NOMO-1 treated with dmso at 0.1 percent for 144 hours (cell line): Measurements from ENCODE around the gene SIRPG.
"Not testable (repeated sequence)": the region's sequence is repeated elsewhere in the genome, so short reads cannot be mapped to it uniquely, and the experiment has no call there.

Experiments used
- DNase-seq: peaks from one replicate; lab custom pipeline; 2025; ENCODE audit not compliant: unreplicated experiment; lab: John Stamatoyannopoulos, UW

The SIRPG gene

DNA sequence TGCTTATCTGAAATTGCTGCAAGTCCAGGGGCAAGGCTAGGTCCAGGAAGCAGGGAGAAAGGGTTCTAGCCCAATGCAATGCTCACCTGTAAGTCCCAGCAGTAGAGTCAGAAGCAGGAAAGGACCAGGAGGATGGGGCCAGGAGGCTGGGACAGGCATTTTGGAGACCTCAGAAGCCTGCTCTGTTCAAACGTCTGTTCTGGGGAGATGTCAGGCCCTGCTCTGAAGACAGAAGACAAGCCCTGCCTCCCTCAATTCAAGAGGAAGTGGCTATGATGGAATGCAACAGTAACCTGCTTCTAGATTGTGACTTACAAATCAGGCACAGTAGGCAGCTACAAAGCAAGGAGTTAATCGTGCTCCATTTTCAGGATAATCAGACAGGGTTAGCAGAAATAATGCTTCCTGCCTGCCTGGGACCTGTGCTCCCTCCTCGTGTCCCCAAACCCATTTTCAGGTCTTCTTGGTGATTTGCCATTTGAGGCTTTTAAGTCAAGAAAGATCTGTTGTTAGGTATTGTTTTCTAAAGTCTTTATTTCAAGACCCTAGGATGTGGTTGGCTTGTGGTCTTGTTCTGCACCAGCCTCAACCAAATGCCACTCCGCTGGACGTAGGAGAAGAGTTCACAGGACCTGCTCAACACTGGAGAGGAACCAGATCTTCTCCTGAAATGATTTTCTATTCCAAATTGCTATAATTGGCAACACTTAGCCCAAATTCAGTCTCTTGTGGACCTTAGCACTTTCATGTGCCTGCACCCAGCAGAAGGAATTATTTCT, at the start of gene SIRPG:
TSS of gene SIRPG (minus strand) at position 224 of the 779 bp plus-strand sequence. CDS start at position 159, 65 bp downstream.
- no peak for DNase-seq

DNA sequence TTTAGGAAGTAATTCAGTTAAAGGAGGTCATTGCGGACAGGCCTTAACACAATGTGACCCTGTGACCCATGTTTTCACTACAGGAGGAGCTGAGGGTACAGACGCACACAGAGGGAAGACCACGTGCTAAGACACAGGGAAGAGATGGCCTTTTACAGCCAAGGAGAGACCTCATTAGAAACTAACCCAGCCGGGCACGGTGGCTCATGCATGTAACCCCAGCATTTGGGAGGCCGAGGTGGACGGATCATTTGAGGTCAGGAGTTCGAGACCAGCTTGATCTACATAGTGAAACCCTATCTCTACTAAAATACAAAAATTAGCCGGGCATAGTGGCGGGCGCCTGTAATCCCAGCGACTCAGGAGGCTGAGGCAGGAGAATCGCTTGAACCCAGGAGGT, 49.3 kb upstream of the SIRPG start:
- not testable (repeated sequence) for DNase-seq

DNA sequence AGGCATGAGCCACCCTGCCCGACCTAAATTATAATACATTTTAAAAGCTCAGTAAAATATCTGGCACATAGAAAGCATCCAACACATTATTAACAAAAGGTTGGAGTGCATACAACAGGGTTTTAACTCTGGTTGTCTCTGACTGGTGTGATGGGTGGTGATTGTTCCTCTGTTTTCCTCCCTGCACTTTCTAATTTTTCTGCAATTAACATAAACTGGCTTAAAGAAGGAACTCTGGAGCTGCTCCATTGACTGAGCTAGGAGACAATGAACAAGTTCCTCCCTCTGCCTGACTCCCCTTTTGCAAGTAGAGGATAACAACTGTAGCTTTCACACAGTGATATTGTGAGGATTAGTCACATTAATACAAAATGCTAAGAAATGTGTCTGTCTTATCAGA, 48.5 kb upstream of the SIRPG start:
- no peak for DNase-seq

DNA sequence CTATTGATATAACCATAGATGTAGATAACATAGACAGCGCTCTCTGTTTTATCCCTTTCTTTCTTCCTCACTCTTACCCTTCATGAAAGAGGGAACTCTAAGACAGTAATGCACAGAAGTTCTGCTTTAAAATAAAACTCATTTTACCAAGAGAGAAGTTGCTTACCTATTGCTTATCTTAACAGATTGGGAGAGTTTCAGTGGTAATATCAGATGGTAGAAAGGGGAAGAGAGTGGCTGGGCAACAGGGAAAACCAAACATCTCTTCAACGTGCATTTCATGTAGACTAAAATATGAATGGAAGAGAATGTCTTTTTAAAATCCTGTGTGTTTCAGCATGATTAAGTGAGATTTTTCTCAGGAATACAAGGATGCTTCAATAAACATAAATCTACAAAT, 45.3 kb upstream of the SIRPG start:
- DNase-seq = peak; percentile 18

DNA sequence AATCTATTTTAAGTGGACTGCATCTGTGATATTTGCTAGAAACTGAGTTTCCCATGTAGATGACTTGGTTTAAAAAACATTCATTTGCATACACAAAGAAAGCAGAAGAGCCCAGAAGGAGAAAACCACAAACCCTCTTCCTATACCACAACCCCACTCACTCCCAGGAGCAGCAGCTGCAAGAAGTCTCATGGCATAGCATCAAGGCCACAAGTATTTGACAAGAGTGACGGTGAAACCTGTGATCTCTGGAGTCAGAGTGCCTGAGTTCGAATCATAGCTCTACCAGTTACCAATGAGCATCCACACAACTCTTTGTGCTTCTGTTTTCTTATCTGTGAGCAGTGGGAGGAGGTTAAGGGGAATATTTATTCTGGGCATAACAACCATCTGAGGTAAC, 44.7 kb upstream of the SIRPG start:
- DNase-seq = peak; percentile 83

DNA sequence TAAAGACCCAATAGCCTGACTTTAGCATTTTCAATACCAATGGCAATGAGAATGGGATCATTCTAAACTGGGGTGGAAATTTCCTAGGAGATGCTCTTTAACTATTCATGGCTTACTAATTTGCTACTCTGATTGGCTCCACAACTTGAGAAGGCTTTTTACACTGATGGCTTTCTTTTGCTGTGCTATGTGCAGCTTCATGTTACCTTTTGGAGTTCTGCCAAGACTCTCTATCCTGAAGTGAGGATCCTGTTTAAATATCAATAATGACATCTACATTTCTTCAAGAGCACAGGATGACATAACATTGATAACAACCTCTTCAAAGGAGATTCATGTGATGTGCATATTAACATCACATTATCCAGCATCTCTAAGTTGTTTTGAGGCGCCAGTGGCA, 43.4 kb upstream of the SIRPG start:
- DNase-seq = no peak

DNA sequence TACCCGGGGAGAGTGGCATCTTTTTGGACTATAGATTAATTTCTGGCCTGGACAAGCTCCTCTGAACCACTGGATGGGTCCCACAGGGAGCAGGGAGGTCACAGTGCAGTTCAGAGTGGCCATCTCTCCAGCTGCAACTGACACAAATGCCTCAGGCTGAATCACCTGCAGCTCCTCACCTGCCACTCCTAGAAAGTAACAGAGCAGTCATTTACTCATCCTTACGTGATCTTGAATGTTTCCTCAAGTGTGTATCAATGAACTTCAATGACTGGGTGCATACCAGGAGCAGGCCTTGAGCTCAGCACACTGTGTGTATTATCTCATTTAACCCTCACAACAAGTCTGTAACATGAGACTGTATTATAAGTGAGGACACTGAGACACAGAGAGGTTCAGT, 40.0 kb upstream of the SIRPG start:
- no peak for DNase-seq

DNA sequence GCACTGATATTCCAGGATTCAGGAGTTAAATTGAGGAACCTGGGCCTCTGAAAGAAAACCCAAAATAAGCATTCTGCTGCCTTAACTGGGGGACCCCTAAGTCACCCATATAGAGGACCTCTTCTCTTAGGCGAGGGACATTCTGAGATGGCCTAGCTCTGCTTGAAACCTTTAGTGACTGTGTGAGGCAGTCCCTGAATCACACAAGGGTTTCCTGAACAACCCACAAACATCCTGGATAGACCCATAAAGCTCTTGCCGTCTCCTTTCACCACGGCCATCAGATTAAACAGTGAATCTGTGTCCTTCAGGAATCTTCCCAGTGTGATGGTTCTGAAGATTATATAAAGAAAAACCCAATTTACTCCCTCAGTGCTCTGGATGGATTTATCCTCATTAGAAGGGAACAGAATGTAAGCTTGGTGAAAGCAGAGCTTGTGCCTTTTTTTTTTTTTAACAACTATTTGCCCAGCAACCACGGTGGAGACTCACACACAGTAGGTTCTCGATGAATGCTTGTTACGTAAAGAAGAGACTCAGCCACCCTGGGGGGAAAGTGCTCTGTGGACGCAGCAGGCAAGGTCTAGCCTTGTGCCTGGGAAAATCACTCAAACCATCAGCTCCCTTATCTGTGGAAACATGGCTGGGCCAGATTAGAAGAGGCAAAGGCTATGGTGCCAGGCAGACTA, 39.1 kb upstream of the SIRPG start:
- DNase-seq = no peak

DNA sequence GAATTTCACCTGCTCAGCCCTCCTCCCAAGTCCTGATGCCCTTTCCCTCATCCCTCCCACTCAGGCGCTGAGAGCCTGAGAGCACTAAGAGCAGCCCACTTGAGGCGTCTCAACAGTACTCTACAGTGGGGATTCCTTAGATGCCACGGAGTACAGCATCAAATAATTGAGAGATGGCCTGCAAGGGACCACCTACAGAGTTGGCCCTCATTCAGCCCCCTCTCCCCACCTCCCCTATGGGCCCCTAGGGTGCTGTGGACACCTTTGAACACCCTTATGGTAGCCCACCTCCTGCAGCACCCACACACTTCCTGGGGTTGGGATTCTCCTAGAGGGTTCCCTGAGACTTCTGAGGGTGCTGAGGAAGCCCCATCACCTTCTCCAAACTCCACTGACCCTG, 37.1 kb upstream of the SIRPG start:
- DNase-seq = no peak

DNA sequence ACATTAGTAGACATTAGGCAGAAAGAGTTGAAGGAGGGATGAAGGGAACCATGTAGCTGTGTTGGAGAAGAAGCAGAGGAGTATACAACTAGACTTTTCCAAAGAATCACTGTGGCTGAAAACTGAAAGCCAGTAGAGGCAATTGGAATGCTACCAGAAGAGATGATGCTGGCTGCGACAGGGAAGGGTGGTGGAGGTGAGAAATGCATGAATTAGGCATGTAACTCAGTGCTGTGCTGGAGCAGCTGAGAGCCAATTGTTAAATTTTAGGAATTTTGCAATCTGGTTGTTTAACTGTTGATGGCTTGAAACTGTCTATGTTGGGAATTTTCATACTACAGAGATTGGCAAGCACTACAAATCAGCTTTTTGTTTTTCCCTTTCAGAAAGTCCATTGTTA, 35.8 kb upstream of the SIRPG start:
- no peak for DNase-seq

DNA sequence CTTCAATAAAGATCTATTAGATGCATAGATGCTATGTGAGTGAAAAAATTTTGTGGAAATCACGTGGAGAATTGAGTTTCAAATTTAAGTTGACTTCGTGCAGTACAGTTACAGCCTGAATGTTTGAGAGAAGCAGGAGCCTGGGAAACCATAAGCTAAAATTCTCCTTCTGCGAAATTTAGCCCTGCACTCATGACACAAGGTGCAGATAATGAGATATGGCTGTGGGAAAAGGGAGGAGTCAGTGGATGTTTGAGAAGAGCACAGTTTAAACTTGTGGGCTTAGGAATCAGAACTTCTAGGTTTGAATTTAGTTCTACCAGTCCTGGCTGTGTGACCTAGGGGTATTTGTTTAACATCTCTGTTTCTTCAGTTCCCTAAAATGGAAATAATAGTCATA, 32.1 kb upstream of the SIRPG start:
- no peak for DNase-seq

DNA sequence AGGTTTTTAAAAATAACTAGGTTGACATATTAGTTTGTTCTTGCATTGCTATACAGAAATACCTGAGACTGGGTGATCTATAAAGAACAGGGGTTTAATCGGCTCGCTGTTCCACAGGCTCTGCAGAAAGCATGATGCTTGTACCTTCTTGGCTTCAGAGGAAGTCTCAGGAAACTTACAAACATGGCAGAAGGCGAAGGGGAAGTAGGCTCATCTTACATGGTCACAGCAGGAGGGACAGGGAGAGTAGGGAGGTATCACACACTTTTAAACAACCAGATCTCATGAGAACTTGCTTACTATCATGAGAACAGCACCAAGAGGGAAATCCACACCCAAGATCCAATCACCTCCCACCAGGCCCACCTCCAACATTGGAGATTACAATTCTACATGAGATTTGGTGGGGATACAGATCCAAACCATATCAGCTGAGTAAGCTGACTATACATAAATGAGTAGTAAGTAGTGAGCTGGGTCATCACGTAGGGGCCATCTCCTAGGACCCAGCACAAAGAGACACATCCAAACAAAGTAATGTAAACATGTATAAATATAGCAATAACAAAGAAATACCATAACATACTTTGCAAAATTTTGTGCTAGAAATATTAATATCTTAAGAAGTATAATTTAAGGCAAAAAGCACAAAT, 31.4 kb upstream of the SIRPG start:
- no peak for DNase-seq

DNA sequence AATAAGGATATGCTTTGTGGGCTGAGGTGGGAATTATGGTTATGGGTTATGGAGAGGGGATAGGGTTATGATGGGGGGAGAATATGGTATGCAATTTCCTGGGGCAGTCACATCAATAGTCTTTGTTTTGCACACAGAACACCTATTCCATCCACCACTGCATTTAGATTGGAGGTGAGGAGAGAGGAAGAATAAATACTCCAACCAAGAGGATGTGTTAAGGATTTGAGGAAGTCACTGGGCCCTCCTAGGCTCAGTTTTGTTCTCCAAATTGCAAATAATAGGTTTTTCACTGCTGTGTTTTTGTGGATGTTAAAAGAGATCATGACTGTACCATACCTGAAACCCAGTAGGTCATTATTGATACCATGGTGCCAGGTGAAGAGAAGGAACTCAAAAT, 29.5 kb upstream of the SIRPG start:
- no peak for DNase-seq

DNA sequence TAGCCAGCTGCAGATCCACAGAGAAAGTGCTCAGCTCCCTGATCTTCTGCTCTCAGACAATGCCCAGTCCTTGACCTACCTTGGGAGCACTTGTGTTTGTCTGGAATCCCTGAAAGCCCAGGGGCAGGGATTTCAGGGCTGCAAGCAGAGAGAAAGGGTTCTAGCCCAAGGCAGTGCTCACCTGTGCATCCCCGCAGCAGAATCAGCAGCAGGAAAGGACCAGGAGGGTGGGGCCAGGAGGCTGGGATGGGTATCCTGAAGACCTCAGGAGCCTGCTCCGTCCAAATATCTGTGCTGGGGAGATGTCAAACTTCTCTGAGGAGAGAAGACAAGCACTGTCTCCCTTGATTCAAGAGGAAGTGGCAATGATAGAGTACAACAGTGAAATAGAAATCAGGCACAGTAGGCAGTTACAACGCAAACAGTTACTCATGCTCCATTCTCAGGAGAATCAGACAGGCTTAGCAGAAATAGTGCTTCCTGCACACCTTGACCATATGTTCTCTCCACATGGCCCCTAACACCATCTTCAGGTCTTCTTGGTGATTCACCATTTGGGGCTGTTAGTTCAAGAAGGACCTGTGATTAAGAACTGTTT, 28.7 kb upstream of the SIRPG start:
- no peak for DNase-seq

DNA sequence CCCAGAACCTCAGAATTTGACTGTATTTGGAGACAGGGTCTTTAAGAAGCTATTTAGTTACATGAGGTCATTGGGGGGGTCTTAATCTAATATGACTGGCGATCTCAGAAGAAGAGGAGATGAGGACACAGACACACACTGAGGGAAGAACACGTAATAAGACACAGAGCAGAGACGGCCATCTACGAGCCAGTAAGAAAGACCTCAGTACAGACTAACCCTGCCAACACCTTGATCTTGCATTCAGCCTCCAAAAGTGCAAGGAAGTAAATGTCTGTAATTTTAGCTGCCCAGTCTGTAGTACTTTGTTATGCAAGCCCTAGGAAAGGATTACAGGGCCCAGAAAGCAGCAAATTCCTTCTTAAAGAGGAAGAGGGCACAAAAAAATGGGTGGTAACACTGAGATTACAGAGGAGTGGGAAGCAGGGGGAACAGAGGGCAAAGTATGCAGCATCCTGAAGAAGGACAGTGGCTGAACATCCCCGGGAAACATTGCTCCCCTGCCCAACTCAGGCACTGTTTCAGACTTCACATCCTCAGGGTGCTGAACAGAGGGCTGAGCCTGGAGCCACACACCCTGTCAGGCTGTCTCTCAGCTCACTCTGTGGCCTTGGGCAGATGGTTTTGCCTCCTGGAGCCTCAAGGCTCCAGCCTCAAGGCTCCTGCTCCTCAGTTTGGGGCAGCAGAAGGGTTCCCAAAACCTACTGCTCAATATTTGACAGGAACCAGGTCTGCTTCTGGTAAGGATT, 27.9 kb upstream of the SIRPG start:
- DNase-seq = peak; percentile 11

DNA sequence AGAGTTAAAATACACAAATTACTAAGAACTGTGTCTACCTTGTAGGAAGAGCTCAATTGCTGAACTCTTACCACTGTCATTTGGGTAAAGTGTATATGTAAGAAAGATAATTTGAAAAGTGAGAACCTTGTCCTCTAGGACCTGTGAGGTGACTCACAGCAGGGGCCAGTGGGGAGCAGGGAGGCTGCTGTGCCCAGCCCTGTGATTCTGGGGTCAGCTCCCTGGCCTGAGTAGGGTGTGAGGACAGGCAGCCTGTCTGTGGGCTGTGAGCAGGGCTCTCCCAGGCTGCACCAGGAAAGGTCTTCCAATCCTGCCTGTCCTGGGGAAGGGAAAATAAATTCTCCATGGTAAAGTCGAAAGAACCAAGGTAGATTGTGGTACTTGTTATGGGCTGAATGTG, 27.3 kb upstream of the SIRPG start:
- DNase-seq = no peak

DNA sequence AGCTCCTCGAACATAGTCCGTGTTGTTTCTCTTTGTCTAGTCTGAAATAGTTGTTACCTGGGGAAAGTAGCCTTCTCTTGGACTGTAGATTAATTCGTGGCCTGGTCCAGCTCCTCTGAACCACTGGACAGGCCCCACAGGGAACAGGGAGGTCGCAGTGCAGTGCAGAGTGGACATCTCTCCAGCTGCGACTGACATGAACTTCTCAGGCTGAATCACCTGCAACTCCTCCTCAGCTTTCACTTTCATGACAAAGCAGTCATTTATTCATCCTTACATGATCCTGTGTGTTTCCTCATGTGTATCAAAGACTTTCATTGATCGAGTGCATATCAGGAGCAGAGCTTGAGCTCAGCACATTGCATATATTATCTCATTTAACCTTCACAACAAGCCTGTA, 19.1 kb upstream of the SIRPG start:
- DNase-seq = no peak

DNA sequence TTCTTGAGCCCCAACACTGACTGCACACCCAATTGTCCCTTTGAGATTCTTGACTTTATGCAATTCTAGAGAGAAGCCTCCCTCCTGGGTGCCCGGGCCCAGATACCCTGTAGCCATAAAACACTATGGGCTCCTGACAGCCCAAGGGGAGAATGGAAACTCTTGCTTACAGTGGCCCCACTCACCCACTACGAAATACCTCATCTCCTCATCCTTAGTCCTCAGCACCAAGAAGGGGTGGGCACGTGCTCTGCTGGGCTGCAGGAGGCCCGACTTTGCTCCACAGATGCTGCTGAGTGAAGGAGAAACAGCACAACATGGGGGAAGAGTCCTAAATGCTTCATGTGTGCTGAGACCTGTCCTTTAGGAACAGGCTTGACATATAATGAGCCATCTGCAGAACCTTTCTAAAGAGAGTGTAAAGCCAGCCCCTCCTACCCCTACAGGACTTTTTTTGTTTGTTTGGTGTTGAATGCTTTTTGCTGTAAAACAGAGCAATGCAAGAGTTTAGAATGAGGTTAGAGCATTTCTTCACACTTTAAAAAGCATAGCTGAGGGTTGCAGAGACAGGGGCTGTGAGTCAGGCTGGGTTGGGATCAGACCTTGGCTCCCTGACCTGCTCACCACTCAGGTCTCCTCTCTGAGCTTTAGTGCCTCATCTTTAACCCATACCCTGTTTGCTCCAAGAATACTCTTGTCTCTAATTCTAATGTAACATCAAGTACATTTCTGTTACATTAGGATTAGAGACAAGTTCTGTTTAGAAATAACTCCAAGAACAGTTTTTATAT, 17.6 kb upstream of the SIRPG start:
- no peak for DNase-seq

DNA sequence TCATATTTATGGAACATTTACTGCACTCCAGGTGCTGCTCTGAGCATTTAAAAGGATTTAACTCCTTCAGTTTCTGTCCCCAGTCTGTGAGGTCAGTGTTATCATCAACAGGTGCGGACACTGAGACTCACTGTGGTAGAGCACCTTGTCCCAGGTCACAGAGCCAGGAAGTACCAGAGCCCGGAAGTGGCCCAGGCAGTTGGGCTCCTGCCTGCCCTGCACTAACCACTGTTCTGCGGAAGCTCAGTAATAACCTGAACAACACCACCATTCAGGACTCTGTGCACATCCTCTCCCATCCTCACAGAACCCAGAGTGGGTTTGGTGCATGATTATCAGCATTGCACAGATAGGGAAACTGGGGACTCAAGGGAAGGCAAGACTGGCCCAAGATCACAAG, 16.8 kb upstream of the SIRPG start:
- no peak for DNase-seq

DNA sequence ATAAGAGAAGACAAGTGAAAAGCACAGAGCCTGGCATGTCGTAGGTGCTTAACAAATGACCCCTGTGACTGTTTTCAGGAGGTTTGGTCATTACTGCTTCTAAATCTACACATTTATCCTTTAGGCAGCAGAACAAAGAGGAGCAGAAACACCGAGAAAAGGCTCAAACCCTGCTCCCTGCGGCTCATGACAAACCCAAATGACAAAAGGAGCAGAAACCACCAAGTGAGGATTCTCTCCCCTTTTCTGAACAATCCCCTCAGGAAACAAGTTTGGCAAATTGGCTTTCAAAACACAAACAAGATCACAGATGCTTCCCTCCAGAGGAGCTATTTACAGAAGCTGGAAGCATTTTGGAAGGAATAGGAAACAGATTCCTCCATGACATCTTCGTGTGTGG, 15.8 kb upstream of the SIRPG start:
- no peak for DNase-seq
